Measurements from ENCODE around the gene SF3B5. TPM values are rescaled to one million over a fixed set of nuclear protein-coding genes. Genes with fewer than 3 reads are reported as not detected.

SF3B5 gene
- total RNA-seq, 2 experiments from 2014 or later = 167 to 168 TPM

Other genes starting within 250 kb of the SF3B5 start
- gene ZC2HC1B, start 231.1 kb downstream of the SF3B5 start, total RNA-seq = not detected
- gene PLAGL1, start 87.3 kb downstream of the SF3B5 start, total RNA-seq = 1 to 10 TPM; 7.4 to 7.7 TPM
- gene STX11, start 54.9 kb upstream of the SF3B5 start, total RNA-seq = 10 to 100 TPM; 13.9 to 14.1 TPM
- 100 to 1,000 TPM; 136 to 141 TPM for gene UTRN, start 189.8 kb upstream of the SF3B5 start, total RNA-seq

Data from activated CD8-positive, alpha-beta T cell treated with anti-CD3 and anti-CD28 coated beads, Interleukin-2, amount 10 ng/mL, durations not matched to agents 7 days and 5 days (primary cell).